ENCODE data around the gene WAPL. TPM values are rescaled to one million over a fixed set of nuclear protein-coding genes. Genes with fewer than 3 reads are reported as not detected.

Gene WAPL
- total and polyA plus RNA-seq, 2 of the 8 experiments (the other 6 are each of a cell fraction or from before 2014, with no cell fraction given) = 12.8 to 48.1 TPM

DNA sequence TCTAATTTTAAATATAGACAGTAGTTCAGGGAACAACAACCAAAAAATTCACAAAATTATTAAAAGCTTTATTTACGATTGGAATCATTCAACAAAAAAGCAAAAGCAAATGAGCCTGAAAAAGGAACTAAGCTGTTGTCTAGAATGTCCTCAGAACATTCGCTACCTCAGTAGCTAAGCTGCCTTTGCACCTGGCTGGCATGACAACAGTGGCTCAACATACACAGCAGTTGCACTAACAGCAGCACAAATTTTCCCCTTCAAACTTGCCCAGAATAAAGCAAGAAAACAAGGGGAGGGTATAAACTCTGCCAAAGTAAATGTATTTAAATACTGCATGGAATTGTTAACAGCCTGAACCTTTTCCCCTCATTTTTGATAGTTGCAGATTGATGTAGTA lies 84.6 kb downstream of the WAPL start:
- CTCF ChIA-PET (ENCODE audit: partially characterized antibody) = interaction anchor here (1.3 kb wide), 1 partner anchor 26 kb away, joined by 6 read pairs; no protein-coding TSS in a partner anchor

More for the DNA sequence above, 84.6 kb downstream of the WAPL start:
- H3K9ac ChIP-seq (replicated peaks in 1 of 4; ENCODE audit: extremely low read depth in 1 of 4, low read depth in 3 of 4, low read length in 3 of 4) = no peak overlapping the region
- TF ChIP-seq POLR2A (IDR thresholded peaks at IDR 0.05; ENCODE audit: control extremely low read depth in 1 of 2, low read depth in 2 of 2, low read length in 2 of 2) (no peak), JUND (IDR thresholded peaks at IDR 0.05; ENCODE audit: low read length) (no peak), TAF1 (IDR thresholded peaks at IDR 0.05; ENCODE audit: low read depth, low read length) (no peak), BRCA1 (IDR thresholded peaks at IDR 0.05; ENCODE audit: low read depth, low read length) (no peak), CEBPB (IDR thresholded peaks at IDR 0.05; ENCODE audit: low read depth, low read length) (no peak), KDM5A (IDR thresholded peaks at IDR 0.05; ENCODE audit: low read length) (no peak), YY1 (IDR thresholded peaks at IDR 0.05; ENCODE audit: low read depth, low read length) (no peak), SAP30 (IDR thresholded peaks at IDR 0.05; ENCODE audit: insufficient read depth, insufficient replicate concordance, low read length) (no peak), EGR1 (IDR thresholded peaks at IDR 0.05; ENCODE audit: borderline replicate concordance, low read depth, low read length) (no peak), SRF (IDR thresholded peaks at IDR 0.05; ENCODE audit: low read depth, low read length) (no peak), RXRA (IDR thresholded peaks at IDR 0.05; ENCODE audit: insufficient read depth, low read depth, low read length) (no peak)
- no peaks in the 10 kb centered on the region for H3K79me1 ChIP-seq (ENCODE audit: low read depth, low read length)
- no peak overlapping the region for H3K27ac ChIP-seq (ENCODE audit: low read depth, low read length)
- H3K4ac ChIP-seq (replicated peaks; ENCODE audit: insufficient read length, low read depth, low read length) = no peak overlapping the region
- H3K23ac ChIP-seq (ENCODE audit: insufficient read length) = no peak overlapping the region
- H3K36me3 ChIP-seq (ENCODE audit: control insufficient read depth in 2 of 4, insufficient read depth in 4 of 4, low read length in 3 of 4) = peaks cover 2 to 53% (median 22%) of the 10 kb centered on the region in 4 experiments; a peak in 7 of 8 replicates
- no peak overlapping the region for H2BK20ac ChIP-seq (ENCODE audit: low read length)
- H2BK12ac ChIP-seq (ENCODE audit: low read depth, low read length) = no peak overlapping the region
- no peak overlapping the region for H4K5ac ChIP-seq (ENCODE audit: insufficient read length, low read depth, low read length)
- no peak overlapping the region for H4K8ac ChIP-seq (ENCODE audit: extremely low read depth, insufficient read depth, low read length)
- no peak overlapping the region for H2AFZ ChIP-seq (ENCODE audit: low read length)
- H2BK5ac ChIP-seq (ENCODE audit: low read depth, low read length) = no peak overlapping the region
- no peak overlapping the region for H3K18ac ChIP-seq (ENCODE audit: extremely low read depth, low read length)
- POLR2A ChIA-PET (ENCODE audit: partially characterized antibody) = no interaction called here
- H3K14ac ChIP-seq (ENCODE audit: insufficient read length) = no peak overlapping the region
- no peak overlapping the region for H3K4me3 ChIP-seq (ENCODE audit: extremely low read depth in 1 of 4, insufficient read depth in 2 of 4, low read depth in 3 of 4, low read length in 4 of 4)
- no peak overlapping the region for H2BK120ac ChIP-seq (replicated peaks; ENCODE audit: low read depth, low read length)
- DNase-seq (ENCODE audit: low read depth in 1 of 2, low spot score in 2 of 2) (no peak), FAIRE-seq (no peak)
- no peak overlapping the region for H4K91ac ChIP-seq (replicated peaks; ENCODE audit: insufficient read length, low read length)
- H3K4me1 ChIP-seq (replicated peaks in 1 of 4; ENCODE audit: control insufficient read depth in 3 of 4, insufficient read depth in 4 of 4, low read length in 3 of 4) = peaks cover 0 to 5% (median 0%) of the 10 kb centered on the region in 4 experiments; a peak in 1 of 7 replicates
- no peaks in the 10 kb centered on the region for H3K27me3 ChIP-seq (replicated peaks in 1 of 4; ENCODE audit: control insufficient read depth in 3 of 4, extremely low read depth in 1 of 4, insufficient read depth in 3 of 4, low read length in 3 of 4)
- no peaks in the 10 kb centered on the region for H4K20me1 ChIP-seq (replicated peaks in 1 of 2; ENCODE audit: control insufficient read depth in 1 of 2, insufficient read depth in 2 of 2, low read length in 2 of 2)
- no peak overlapping the region for H2BK15ac ChIP-seq (ENCODE audit: low read length)
- H3K56ac ChIP-seq (replicated peaks; ENCODE audit: insufficient read length, low read depth, low read length) = no peak overlapping the region
- no peak overlapping the region for H2AK5ac ChIP-seq (ENCODE audit: low read depth, low read length)
- no peak overlapping the region for H3K4me2 ChIP-seq (ENCODE audit: insufficient read depth in 1 of 2, low read depth in 2 of 2, low read length in 2 of 2)
- no peaks in the 10 kb centered on the region for H3K9me3 ChIP-seq (ENCODE audit: insufficient read depth in 2 of 2, low read depth in 1 of 2, low read length in 1 of 2)
- no peaks in the 10 kb centered on the region for H3K79me2 ChIP-seq (ENCODE audit: control insufficient read depth in 1 of 2, insufficient read depth in 2 of 2, low read length in 2 of 2)
- 93% methylated on average over 2 of the region's 2 CpGs; no CpG with 5 or more reads in 1 of the 2 experiments for WGBS, 2 experiments (ENCODE audit: extremely low coverage in 1 of 2, insufficient coverage in 1 of 2, insufficient read length in 1 of 2, insufficient replicate concordance in 2 of 2, low coverage in 1 of 2, low lambda C conversion rate in 2 of 2, missing lambda C conversion rate in 1 of 2)
- no peaks in the 10 kb centered on the region for H3K23me2 ChIP-seq (ENCODE audit: low read depth, low read length)

Data from H1 (cell line).